LNCAP (cell line): ENCODE measurements around the gene BMI1.

ENCODE experiments used
- TF ChIP-seq, protein P1 (sequence below): fragments of 450-650 bp; IDR thresholded peaks from 2 replicates; pipeline ENCODE4 v1.5.1; 2017; ENCODE audit warnings: mild to moderate bottlenecking

BMI1 gene

DNA sequence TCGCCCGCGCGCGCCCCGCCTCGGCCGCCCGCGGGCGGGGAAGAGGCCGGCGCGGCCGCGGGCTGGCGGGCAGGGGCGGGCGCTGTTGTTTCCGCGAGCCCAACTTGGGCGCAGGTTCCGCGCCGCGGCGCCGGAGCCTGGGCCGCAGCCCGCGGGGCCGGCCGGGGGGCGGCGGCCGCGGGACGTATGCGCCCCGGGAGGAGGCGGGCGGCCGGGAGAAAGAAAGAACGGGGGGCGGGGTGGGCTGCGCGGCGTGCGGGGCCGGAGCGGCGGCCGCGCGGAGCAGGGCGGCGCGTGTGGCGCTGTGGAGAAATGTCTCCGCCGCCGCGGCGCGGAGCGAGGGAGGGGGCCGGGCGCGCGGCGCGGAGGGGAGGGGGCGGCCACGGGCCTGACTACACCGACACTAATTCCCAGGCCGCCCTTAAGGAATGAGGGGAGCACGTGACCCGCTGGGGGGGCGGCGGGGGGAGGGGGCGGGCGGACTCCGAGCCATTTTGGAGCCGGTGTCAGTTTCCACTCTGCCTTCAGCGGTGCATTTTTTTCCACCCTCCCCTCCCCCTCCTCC is at the start of gene BMI1:
TSS of gene BMI1 (plus strand) at position 509 of the 565 bp plus-strand sequence. CDS start 5,351 bp downstream, outside the sequence.
- TF ChIP-seq, protein P1, sequence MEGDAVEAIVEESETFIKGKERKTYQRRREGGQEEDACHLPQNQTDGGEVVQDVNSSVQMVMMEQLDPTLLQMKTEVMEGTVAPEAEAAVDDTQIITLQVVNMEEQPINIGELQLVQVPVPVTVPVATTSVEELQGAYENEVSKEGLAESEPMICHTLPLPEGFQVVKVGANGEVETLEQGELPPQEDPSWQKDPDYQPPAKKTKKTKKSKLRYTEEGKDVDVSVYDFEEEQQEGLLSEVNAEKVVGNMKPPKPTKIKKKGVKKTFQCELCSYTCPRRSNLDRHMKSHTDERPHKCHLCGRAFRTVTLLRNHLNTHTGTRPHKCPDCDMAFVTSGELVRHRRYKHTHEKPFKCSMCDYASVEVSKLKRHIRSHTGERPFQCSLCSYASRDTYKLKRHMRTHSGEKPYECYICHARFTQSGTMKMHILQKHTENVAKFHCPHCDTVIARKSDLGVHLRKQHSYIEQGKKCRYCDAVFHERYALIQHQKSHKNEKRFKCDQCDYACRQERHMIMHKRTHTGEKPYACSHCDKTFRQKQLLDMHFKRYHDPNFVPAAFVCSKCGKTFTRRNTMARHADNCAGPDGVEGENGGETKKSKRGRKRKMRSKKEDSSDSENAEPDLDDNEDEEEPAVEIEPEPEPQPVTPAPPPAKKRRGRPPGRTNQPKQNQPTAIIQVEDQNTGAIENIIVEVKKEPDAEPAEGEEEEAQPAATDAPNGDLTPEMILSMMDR, result 0 out of 2 replicates have a peak, but pooled peaks have one; percentile 16

GRCh38 chr10:22271786-22272185 is 49.1 kb upstream of the BMI1 start:
- TF ChIP-seq, protein P1, result no peak

- TF ChIP-seq, protein P1, result no peak
Observed at GRCh38 chr10:22278441-22278782, 42.5 kb upstream of the BMI1 start.

DNA sequence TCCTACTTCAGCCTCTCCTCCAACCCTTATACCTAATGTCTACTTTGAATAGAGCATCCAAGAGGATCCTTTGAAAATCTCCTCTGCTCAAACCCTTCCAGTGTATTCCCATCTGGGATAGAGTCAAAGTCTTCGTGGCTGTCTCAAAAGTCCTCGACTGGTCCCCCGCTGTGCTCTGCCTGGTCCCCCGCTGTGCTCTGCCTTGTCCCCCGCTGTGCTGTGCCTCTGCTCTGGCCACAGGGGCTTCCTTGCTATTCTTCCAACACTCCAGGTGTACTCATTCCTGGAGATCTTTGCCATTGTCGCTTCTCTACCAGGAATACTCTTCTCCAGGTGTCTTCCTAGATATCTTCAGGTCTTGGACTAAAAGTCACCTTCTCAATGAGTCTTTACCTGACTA is 40.8 kb upstream of the BMI1 start:
- TF ChIP-seq, protein P1, result no peak

DNA sequence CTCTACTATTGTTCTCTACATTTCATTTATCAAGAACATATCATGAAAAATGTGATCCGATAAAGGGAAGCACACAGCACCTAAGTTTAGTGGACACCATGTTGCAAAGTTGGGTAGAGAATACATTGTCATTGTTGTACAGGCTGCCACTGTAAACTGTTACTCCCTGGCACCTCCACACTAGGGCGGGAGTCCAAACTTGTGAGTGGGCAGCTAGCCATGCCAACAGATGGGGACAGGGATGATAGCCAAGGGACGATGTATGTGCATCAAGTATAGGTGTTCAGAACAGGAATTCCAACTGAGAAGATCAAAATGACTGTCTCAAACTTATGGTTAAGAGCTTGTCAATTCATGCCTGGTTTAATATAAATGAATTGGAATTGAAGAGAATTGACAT is 35.8 kb upstream of the BMI1 start:
- TF ChIP-seq, protein P1, result no peak

GRCh38 chr10:22293747-22294404 is 27.0 kb upstream of the BMI1 start:
- TF ChIP-seq, protein P1, result no peak

DNA sequence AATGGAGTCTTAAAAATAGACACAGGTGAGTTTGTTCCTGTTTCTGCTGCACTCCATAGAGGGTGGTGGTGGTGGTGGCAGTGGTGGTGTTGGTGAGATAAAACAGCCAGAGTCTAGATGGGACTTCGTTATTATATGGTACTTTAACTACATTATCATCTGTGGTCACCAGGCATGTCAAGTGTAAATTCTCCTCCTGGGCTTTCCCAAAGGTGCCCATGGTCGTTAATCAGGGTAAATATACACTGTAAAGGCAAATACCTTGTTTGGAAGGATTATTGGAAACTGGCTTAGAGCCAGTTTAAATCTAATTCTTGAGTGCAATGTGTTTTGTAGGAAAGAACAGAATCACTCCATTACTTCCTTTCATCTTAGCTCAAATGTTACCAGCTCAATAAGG is 26.2 kb upstream of the BMI1 start:
- TF ChIP-seq, protein P1, result no peak

DNA sequence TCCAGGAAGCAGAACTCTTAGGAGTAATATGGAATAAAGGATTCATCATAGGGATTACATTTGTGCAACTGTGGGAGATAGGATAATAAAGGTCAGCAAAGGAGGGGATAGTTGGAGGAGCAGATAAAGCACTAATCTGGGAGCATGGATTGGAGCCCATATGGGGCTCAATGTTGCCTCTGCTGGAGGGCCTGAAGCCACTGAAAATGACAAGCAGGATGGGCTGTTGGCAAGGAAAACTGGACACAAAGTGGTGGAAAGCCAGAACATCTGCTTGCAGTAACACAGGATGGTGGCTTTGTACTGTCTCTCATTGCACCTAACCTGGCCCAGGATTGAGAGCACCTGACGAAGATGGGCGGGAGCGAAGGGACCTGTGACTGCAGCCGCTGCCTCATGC is 19.7 kb upstream of the BMI1 start:
- TF ChIP-seq, protein P1, result no peak
